MM.1S (cell line): ENCODE data around the gene GSC2.

Source experiments
- DNase-seq: peaks from one replicate; pipeline ENCODE4 v3.0.0-alpha.2; 2015
- H2AFZ ChIP-seq: fragments of 300-600 bp; sonication (generic); 2 replicates; pipeline ENCODE4 v1.6.0; 2016; ENCODE audit warnings: antibody characterized with exemption, low read length
- H3F3A ChIP-seq: fragments of 300-600 bp; sonication (generic); 2 replicates; pipeline ENCODE4 v1.6.1; 2016; ENCODE audit warnings: mild to moderate bottlenecking, antibody characterized with exemption, low read length, moderate library complexity, mixed read lengths; ENCODE audit not compliant: insufficient read depth
- H3K27ac ChIP-seq: fragments of 300-600 bp; sonication (generic); 2 replicates; pipeline ENCODE4 v1.5.1; 2016; ENCODE audit warnings: mild to moderate bottlenecking, low read length
- H3K27me3 ChIP-seq: fragments of 300-600 bp; sonication (generic); replicated peaks from 2 replicates; pipeline ENCODE4 v1.6.0; 2016; ENCODE audit warnings: low read length; ENCODE audit not compliant: insufficient read depth
- H3K36me3 ChIP-seq: fragments of 300-600 bp; sonication (generic); replicated peaks from 2 replicates; pipeline ENCODE4 v1.6.1; 2016; ENCODE audit warnings: mild to moderate bottlenecking, low read length, mixed read lengths; ENCODE audit not compliant: insufficient read depth
- H3K4me1 ChIP-seq: fragments of 300-600 bp; sonication (generic); 2 replicates; pipeline ENCODE4 v1.6.1; 2016; ENCODE audit warnings: low read length, mixed read lengths
- H3K4me2 ChIP-seq: fragments of 300-600 bp; sonication (generic); 2 replicates; pipeline ENCODE4 v1.6.0; 2016; ENCODE audit warnings: low read depth, low read length
- H3K4me3 ChIP-seq: fragments of 300-600 bp; sonication (generic); 2 replicates; pipeline ENCODE4 v1.5.1; 2016; ENCODE audit warnings: low read length, mixed read lengths
- H3K79me2 ChIP-seq: fragments of 300-600 bp; sonication (generic); 2 replicates; pipeline ENCODE4 v1.6.1; 2016; ENCODE audit warnings: mixed run types, low read length, mixed read lengths
- H3K9ac ChIP-seq: fragments of 300-600 bp; sonication (generic); 2 replicates; pipeline ENCODE4 v1.6.1; 2016; ENCODE audit warnings: low read length, mixed read lengths
- H3K9me2 ChIP-seq: fragments of 300-600 bp; sonication (generic); replicated peaks from 2 replicates; pipeline ENCODE4 v1.6.1; 2016; ENCODE audit warnings: mild to moderate bottlenecking, low read length, mixed read lengths; ENCODE audit not compliant: insufficient read depth
- H3K9me3 ChIP-seq: fragments of 300-600 bp; sonication (generic); replicated peaks from 2 replicates; pipeline ENCODE4 v1.6.1; 2016; ENCODE audit warnings: mild to moderate bottlenecking, low read length, mixed read lengths; ENCODE audit not compliant: insufficient read depth
- H4K20me1 ChIP-seq: fragments of 300-600 bp; sonication (generic); 2 replicates; pipeline ENCODE4 v1.6.1; 2016; ENCODE audit warnings: mild to moderate bottlenecking, low read length, moderate library complexity, mixed read lengths; ENCODE audit not compliant: insufficient read depth
- EZH2 ChIP-seq: fragments of 300-600 bp; sonication (generic); optimal IDR thresholded peaks from 2 replicates; pipeline ENCODE3; 2017; ENCODE audit warnings: low read depth, mild to moderate bottlenecking, antibody characterized with exemption, low read length, mixed read lengths
- EZH2phosphoT487 ChIP-seq: fragments of 300-600 bp; sonication (generic); IDR thresholded peaks from 2 replicates; pipeline ENCODE4 v1.6.1; 2018; ENCODE audit warnings: antibody characterized with exemption, low read length
- TF ChIP-seq, protein P1 (sequence below): fragments of 300-600 bp; sonication (generic); IDR thresholded peaks from 2 replicates; pipeline ENCODE4 v1.5.1; 2016; ENCODE audit warnings: antibody characterized with exemption, low read length, mixed read lengths

The GSC2 gene

GRCh38 chr22:19115628-19116027, 34.5 kb downstream of the GSC2 start:
- H3K4me3 ChIP-seq, result no peak overlapping the region
- peaks cover 68% of the 10 kb centered on the region for H4K20me1 ChIP-seq
- H3K9ac ChIP-seq, result no peak overlapping the region
- peaks cover 99% of the 10 kb centered on the region for H3K79me2 ChIP-seq
- no peak overlapping the region for H3K27ac ChIP-seq
- TF ChIP-seq, protein P1, sequence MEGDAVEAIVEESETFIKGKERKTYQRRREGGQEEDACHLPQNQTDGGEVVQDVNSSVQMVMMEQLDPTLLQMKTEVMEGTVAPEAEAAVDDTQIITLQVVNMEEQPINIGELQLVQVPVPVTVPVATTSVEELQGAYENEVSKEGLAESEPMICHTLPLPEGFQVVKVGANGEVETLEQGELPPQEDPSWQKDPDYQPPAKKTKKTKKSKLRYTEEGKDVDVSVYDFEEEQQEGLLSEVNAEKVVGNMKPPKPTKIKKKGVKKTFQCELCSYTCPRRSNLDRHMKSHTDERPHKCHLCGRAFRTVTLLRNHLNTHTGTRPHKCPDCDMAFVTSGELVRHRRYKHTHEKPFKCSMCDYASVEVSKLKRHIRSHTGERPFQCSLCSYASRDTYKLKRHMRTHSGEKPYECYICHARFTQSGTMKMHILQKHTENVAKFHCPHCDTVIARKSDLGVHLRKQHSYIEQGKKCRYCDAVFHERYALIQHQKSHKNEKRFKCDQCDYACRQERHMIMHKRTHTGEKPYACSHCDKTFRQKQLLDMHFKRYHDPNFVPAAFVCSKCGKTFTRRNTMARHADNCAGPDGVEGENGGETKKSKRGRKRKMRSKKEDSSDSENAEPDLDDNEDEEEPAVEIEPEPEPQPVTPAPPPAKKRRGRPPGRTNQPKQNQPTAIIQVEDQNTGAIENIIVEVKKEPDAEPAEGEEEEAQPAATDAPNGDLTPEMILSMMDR, result no peak
- no peak for TF ChIP-seq EZH2
- TF ChIP-seq EZH2phosphoT487, result no peak
- no peaks in the 10 kb centered on the region for H3K9me2 ChIP-seq
- H3K27me3 ChIP-seq, result no peaks in the 10 kb centered on the region
- peaks cover 10% of the 10 kb centered on the region; the same call in 1 of the 2 replicates for H3F3A ChIP-seq
- H2AFZ ChIP-seq, result no peak overlapping the region
- no peaks in the 10 kb centered on the region for H3K36me3 ChIP-seq
- H3K4me2 ChIP-seq, result no peak overlapping the region
- no peak for DNase-seq
- H3K4me1 ChIP-seq, result peaks cover 31% of the 10 kb centered on the region
- H3K9me3 ChIP-seq, result no peaks in the 10 kb centered on the region

- Histone ChIP-seq H3F3A (peaks cover 13% of the 10 kb centered on the region), H3K4me3 (no peak overlapping the region), H3K4me2 (no peak overlapping the region), H3K9me3 (no peaks in the 10 kb centered on the region), H3K79me2 (peaks cover 99% of the 10 kb centered on the region), H3K4me1 (peaks cover 28% of the 10 kb centered on the region), H3K27ac (no peak overlapping the region), H3K36me3 (no peaks in the 10 kb centered on the region), H4K20me1 (peaks cover 70% of the 10 kb centered on the region), H3K9me2 (no peaks in the 10 kb centered on the region), H3K27me3 (no peaks in the 10 kb centered on the region), H3K9ac (no peak overlapping the region), H2AFZ (no peak overlapping the region)
- TF ChIP-seq EZH2phosphoT487 (no peak), EZH2 (no peak)
- TF ChIP-seq, protein P1, result no peak
- no peak for DNase-seq
These were observed 35.0 kb downstream of the GSC2 start for GRCh38 chr22:19114984-19115552.

DNA sequence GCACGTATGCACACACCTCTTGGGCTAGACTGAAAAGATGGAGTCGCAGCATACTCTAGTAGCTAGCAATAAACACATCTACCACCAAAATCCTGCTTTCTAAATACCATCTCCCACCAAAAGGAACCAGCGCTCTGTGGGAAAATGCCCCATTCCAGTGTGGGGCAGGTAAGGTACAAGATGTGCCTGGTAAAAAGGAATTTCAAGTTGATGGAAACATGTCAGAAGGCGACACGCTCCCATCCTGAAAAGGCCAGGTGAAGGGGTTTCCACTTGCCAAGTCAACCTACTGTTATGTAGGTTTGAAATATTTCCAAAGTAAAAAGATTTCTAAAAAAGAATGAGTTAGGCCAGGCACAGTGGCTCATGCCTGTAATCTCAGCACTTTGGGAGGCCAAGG, 36.7 kb downstream of the GSC2 start:
- Histone ChIP-seq H3F3A (peaks cover 18% of the 10 kb centered on the region), H4K20me1 (peaks cover 76% of the 10 kb centered on the region), H3K4me1 (peaks cover 30% of the 10 kb centered on the region), H3K79me2 (peaks cover 97% of the 10 kb centered on the region), H3K36me3 (no peaks in the 10 kb centered on the region), H3K4me2 (no peak overlapping the region), H3K4me3 (no peak overlapping the region), H3K9me3 (no peaks in the 10 kb centered on the region), H3K9me2 (no peaks in the 10 kb centered on the region), H3K27ac (no peak overlapping the region), H2AFZ (no peak overlapping the region), H3K27me3 (no peaks in the 10 kb centered on the region), H3K9ac (no peak overlapping the region)
- TF ChIP-seq, protein P1, result no peak
- no peak for TF ChIP-seq EZH2
- no peak for TF ChIP-seq EZH2phosphoT487
- DNase-seq, result no peak
